Activated CD8-positive, alpha-beta T cell treated with anti-CD3 and anti-CD28 coated beads, Interleukin-2, amount 10 ng/mL, durations not matched to agents 7 days and 5 days (primary cell): ENCODE results near the gene GPATCH11. TPM values are rescaled to one million over a fixed set of nuclear protein-coding genes. Genes with fewer than 3 reads are reported as not detected.

Experiments
- ATAC-seq: fragments of 150-1000 bp; cut with Tn5 transposase; one replicate; pipeline ENCODE4 v1.10.0; 2021; ENCODE audit warnings: moderate library complexity
- CTCF ChIA-PET: fragments of 350-600 bp; sonication (Branson Sonifier 250); formaldehyde crosslinking; loops from one replicate; lab custom pipeline; 2021; ENCODE audit warnings: antibody characterized with exemption; lab: Charles Lee
- POLR2A ChIA-PET: fragments of 350-600 bp; sonication (Branson Sonifier 250); formaldehyde crosslinking; loops from one replicate; lab custom pipeline; 2021; ENCODE audit warnings: antibody characterized with exemption; lab: Charles Lee
- DNase-seq: peaks from one replicate; pipeline ENCODE4 v3.0.0-alpha.2; 2020
- H3K27ac Mint-ChIP-seq: one replicate; pipeline ENCODE4 v1.8.0; 2021; ENCODE audit warnings: mild to moderate bottlenecking, mixed read lengths
- H3K27me3 Mint-ChIP-seq: one replicate; pipeline ENCODE4 v1.8.0; 2021; ENCODE audit warnings: low read depth, mixed read lengths
- H3K36me3 Mint-ChIP-seq: one replicate; pipeline ENCODE4 v1.8.0; 2021; ENCODE audit warnings: low read depth, mixed read lengths
- H3K4me1 Mint-ChIP-seq: one replicate; pipeline ENCODE4 v1.8.0; 2021; ENCODE audit warnings: low read depth, mixed read lengths
- H3K4me3 Mint-ChIP-seq: one replicate; pipeline ENCODE4 v1.8.0; 2021; ENCODE audit warnings: mild to moderate bottlenecking, mixed read lengths
- H3K9me3 Mint-ChIP-seq: one replicate; pipeline ENCODE4 v1.8.0; 2022; ENCODE audit warnings: mixed read lengths; ENCODE audit not compliant: insufficient read depth
- total RNA-seq, 2 experiments: library from RNA; stranded (reverse); gene quantifications; one replicate each; pipeline ENCODE4 v1.2.3, GENCODE V29; 2021

GPATCH11 gene
- total RNA-seq, 2 experiments from 2014 or later = 11.2 to 11.8 TPM

- Mint-ChIP-seq H3K27me3 (no peaks in the 10 kb centered on the region), H3K4me1 (peaks cover 31% of the 10 kb centered on the region), H3K36me3 (peaks cover 44% of the 10 kb centered on the region), H3K9me3 (no peaks in the 10 kb centered on the region), H3K4me3 (peak overlapping the region; percentile 24), H3K27ac (peak overlapping the region; percentile 74)
- ATAC-seq (no peak), DNase-seq (no peak)
- CTCF ChIA-PET = no interaction called here
- POLR2A ChIA-PET = interaction anchor here (1.3 kb wide), 1 partner anchor 76 kb away, joined by 4 read pairs; the partner anchor contains the start of gene EIF2AK2
Measured at GRCh38 chr2:37080689-37081088, 3.6 kb upstream of the GPATCH11 start.

- Mint-ChIP-seq H3K36me3 (peaks cover 36% of the 10 kb centered on the region), H3K9me3 (no peaks in the 10 kb centered on the region), H3K27me3 (no peaks in the 10 kb centered on the region), H3K4me3 (no peak overlapping the region), H3K27ac (no peak overlapping the region), H3K4me1 (peaks cover 27% of the 10 kb centered on the region)
- DNase-seq (no peak), ATAC-seq (no peak)
- ChIA-PET CTCF (no interaction called here), POLR2A (interaction anchor here (1.2 to 1.3 kb wide), 2 partner anchors 11 to 118 kb away, joined by 4 to 5 read pairs; partner anchors contain the start of gene STRN)
Measured at GRCh38 chr2:37084797-37085196, 479 bp downstream of the GPATCH11 start.

- no peaks in the 10 kb centered on the region for H3K9me3 Mint-ChIP-seq
- CTCF ChIA-PET = no interaction called here
Measured at GRCh38 chr2:37085731-37086147, 1.4 kb downstream of the GPATCH11 start.

GRCh38 chr2:37090019-37090477 lies 5.7 kb downstream of the GPATCH11 start:
- ATAC-seq (no peak), DNase-seq (no peak)
- Mint-ChIP-seq H3K27ac (no peak overlapping the region), H3K4me3 (no peak overlapping the region), H3K4me1 (no peaks in the 10 kb centered on the region), H3K27me3 (no peaks in the 10 kb centered on the region), H3K36me3 (peaks cover 32% of the 10 kb centered on the region), H3K9me3 (no peaks in the 10 kb centered on the region)
- ChIA-PET POLR2A (no interaction called here), CTCF (no interaction called here)

More at GRCh38 chr2:37085731-37086147, 1.4 kb downstream of the GPATCH11 start:
- Mint-ChIP-seq H3K27me3 (no peaks in the 10 kb centered on the region), H3K4me3 (no peak overlapping the region), H3K27ac (no peak overlapping the region), H3K36me3 (peaks cover 30% of the 10 kb centered on the region), H3K4me1 (peaks cover 18% of the 10 kb centered on the region)
- ATAC-seq (no peak), DNase-seq (no peak)
- POLR2A ChIA-PET = interaction anchor here (1.4 kb wide), 1 partner anchor 71 kb away, joined by 4 read pairs; the partner anchor contains the start of gene EIF2AK2

- Mint-ChIP-seq H3K27ac (no peak overlapping the region), H3K4me1 (no peaks in the 10 kb centered on the region), H3K36me3 (peaks cover 46% of the 10 kb centered on the region), H3K9me3 (no peaks in the 10 kb centered on the region), H3K27me3 (no peaks in the 10 kb centered on the region), H3K4me3 (no peak overlapping the region)
- CTCF ChIA-PET = interaction anchor here (0.9 kb wide), 1 partner anchor 304 kb away, joined by 4 read pairs; no protein-coding TSS in a partner anchor
- ATAC-seq (no peak), DNase-seq (no peak)
- POLR2A ChIA-PET = no interaction called here
Measured at GRCh38 chr2:37091873-37092272, 7.6 kb downstream of the GPATCH11 start.

DNA sequence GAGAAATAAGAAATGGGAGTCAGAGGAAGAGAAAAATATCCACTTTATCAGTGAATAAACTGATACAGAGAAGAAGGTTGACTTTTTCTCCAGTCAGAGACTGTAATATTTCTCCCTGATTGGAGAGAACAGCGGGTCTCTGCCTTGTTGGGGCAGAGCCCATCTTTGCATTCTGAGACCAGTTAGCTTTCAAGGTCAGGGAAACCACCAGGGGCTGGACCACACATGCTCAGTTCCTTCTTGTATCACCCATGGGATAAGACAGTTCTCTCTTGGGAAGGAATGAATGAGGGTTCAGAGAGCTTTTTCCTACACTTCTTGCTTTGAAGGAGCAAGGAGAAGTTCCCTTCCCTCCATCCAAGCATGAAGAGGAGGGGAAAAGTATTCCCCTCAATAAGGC lies 12.2 kb downstream of the GPATCH11 start:
- Mint-ChIP-seq H3K4me1 (no peaks in the 10 kb centered on the region), H3K27ac (no peak overlapping the region), H3K27me3 (no peaks in the 10 kb centered on the region), H3K36me3 (peaks cover 63% of the 10 kb centered on the region), H3K9me3 (no peaks in the 10 kb centered on the region), H3K4me3 (no peak overlapping the region)
- no peak for DNase-seq
- ATAC-seq = no peak
- CTCF ChIA-PET = no interaction called here
- POLR2A ChIA-PET = interaction anchor here (1.5 kb wide), 1 partner anchor 12 kb away, joined by 5 read pairs; the partner anchor contains the start of genes GPATCH11 and HEATR5B

- CTCF ChIA-PET = no interaction called here
- no peak overlapping the region for H3K4me3 Mint-ChIP-seq
- H3K36me3 Mint-ChIP-seq = peaks cover 66% of the 10 kb centered on the region
- DNase-seq = no peak
- no peaks in the 10 kb centered on the region for H3K4me1 Mint-ChIP-seq
- H3K27ac Mint-ChIP-seq = no peak overlapping the region
- H3K9me3 Mint-ChIP-seq = no peaks in the 10 kb centered on the region
- POLR2A ChIA-PET = interaction anchor here (1.0 kb wide), 1 partner anchor 22 kb away, joined by 3 read pairs; no protein-coding TSS in a partner anchor
- no peak for ATAC-seq
- H3K27me3 Mint-ChIP-seq = no peaks in the 10 kb centered on the region
Measured at GRCh38 chr2:37098416-37099118, 14.2 kb downstream of the GPATCH11 start.

GRCh38 chr2:37100054-37100453 lies 15.7 kb downstream of the GPATCH11 start:
- DNase-seq (no peak), ATAC-seq (no peak)
- Mint-ChIP-seq H3K4me3 (no peak overlapping the region), H3K36me3 (peaks cover 68% of the 10 kb centered on the region), H3K9me3 (no peaks in the 10 kb centered on the region), H3K27me3 (no peaks in the 10 kb centered on the region), H3K27ac (no peak overlapping the region), H3K4me1 (no peaks in the 10 kb centered on the region)
- ChIA-PET POLR2A (no interaction called here), CTCF (no interaction called here)

GRCh38 chr2:37102588-37102987 lies 18.3 kb downstream of the GPATCH11 start:
- Mint-ChIP-seq H3K4me1 (no peaks in the 10 kb centered on the region), H3K9me3 (no peaks in the 10 kb centered on the region), H3K27ac (no peak overlapping the region), H3K36me3 (peaks cover 66% of the 10 kb centered on the region), H3K27me3 (no peaks in the 10 kb centered on the region), H3K4me3 (no peak overlapping the region)
- ATAC-seq = no peak
- POLR2A ChIA-PET = no interaction called here
- CTCF ChIA-PET = no interaction called here
- DNase-seq = no peak

- Mint-ChIP-seq H3K4me1 (no peaks in the 10 kb centered on the region), H3K36me3 (peaks cover 74% of the 10 kb centered on the region), H3K27ac (no peak overlapping the region), H3K9me3 (no peaks in the 10 kb centered on the region), H3K4me3 (no peak overlapping the region), H3K27me3 (no peaks in the 10 kb centered on the region)
- DNase-seq = no peak
- CTCF ChIA-PET = no interaction called here
- ATAC-seq = no peak
- POLR2A ChIA-PET = interaction anchor here (0.6 kb wide), 1 partner anchor 14 kb away, joined by 3 read pairs; no protein-coding TSS in a partner anchor
Measured at GRCh38 chr2:37104178-37104577, 19.9 kb downstream of the GPATCH11 start.

- ATAC-seq (no peak), DNase-seq (no peak)
- POLR2A ChIA-PET = interaction anchor here (0.6 kb wide), 1 partner anchor 139 kb away, joined by 4 read pairs; the partner anchor contains the start of gene STRN
- CTCF ChIA-PET = no interaction called here
- H3K36me3 Mint-ChIP-seq = peaks cover 73% of the 10 kb centered on the region
- no peak overlapping the region for H3K27ac Mint-ChIP-seq
- no peaks in the 10 kb centered on the region for H3K4me1 Mint-ChIP-seq
- no peaks in the 10 kb centered on the region for H3K9me3 Mint-ChIP-seq
- no peaks in the 10 kb centered on the region for H3K27me3 Mint-ChIP-seq
- H3K4me3 Mint-ChIP-seq = no peak overlapping the region
Measured at GRCh38 chr2:37105150-37105549, 20.8 kb downstream of the GPATCH11 start.

DNA sequence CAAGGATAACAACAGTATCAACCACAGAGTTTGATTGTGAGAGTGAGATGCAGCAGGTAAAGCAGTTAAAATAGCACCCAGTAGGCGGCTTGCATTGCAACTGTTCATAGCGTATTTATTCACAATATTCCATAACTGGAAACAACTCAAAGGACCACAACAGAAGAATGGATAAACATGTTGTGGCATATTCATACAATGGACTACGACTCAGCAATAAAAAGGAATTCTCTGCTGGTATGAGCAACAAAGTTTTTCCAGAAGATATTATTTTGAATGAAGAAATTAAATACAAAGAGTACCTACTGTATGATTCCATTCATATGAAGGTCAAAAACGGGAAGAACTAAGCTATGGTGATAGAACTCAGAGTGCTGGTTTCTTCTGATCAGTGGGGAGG lies 25.2 kb downstream of the GPATCH11 start:
- no peak for ATAC-seq
- no peak for DNase-seq
- POLR2A ChIA-PET = no interaction called here
- Mint-ChIP-seq H3K27me3 (no peaks in the 10 kb centered on the region), H3K9me3 (no peaks in the 10 kb centered on the region), H3K4me3 (no peak overlapping the region), H3K27ac (no peak overlapping the region), H3K36me3 (peaks cover 64% of the 10 kb centered on the region), H3K4me1 (peaks cover 4% of the 10 kb centered on the region)
- CTCF ChIA-PET = no interaction called here
